Neural cell (in vitro differentiated cells): ENCODE data around the gene RENBP. TPM values are rescaled to one million over a fixed set of nuclear protein-coding genes. Genes with fewer than 3 reads are reported as not detected.

Experiments used
- H2AFZ ChIP-seq: fragments of 200-600, 300-800 bp; sonication (generic), shearing (Covaris generic); 2 replicates; pipeline ENCODE4 v1.6.0; 2014; ENCODE audit warnings: low read depth, mild to moderate bottlenecking, antibody characterized with exemption, low read length, moderate library complexity
- H3F3A ChIP-seq: fragments of 200-600 bp; shearing (Covaris generic); 2 replicates; pipeline ENCODE4 v1.6.1; 2016; ENCODE audit warnings: mild to moderate bottlenecking, moderate library complexity, mixed read lengths, antibody characterized with exemption, low read length; ENCODE audit not compliant: insufficient read depth, poor library complexity, severe bottlenecking
- H3K27ac ChIP-seq: fragments of 200-600, 300-800 bp; sonication (generic), shearing (Covaris generic); 2 replicates; pipeline ENCODE4 v1.5.1; 2014; ENCODE audit warnings: mild to moderate bottlenecking, low read length, moderate library complexity
- H3K27me3 ChIP-seq: fragments of 300-800, 200-600 bp; sonication (generic), shearing (Covaris generic); 2 replicates; pipeline ENCODE4 v1.6.0; 2014; ENCODE audit warnings: mild to moderate bottlenecking, low read depth, low read length, moderate library complexity; ENCODE audit not compliant: insufficient read depth
- H3K36me3 ChIP-seq: fragments of 300-800, 200-600 bp; sonication (generic), shearing (Covaris generic); 2 replicates; pipeline ENCODE4 v1.5.1; 2014; ENCODE audit warnings: mild to moderate bottlenecking, antibody characterized with exemption, low read length, moderate library complexity; ENCODE audit not compliant: insufficient read depth
- H3K4me2 ChIP-seq: fragments of 300-800, 200-600 bp; sonication (generic), shearing (Covaris generic); 2 replicates; pipeline ENCODE4 v1.6.0; 2014; ENCODE audit warnings: mild to moderate bottlenecking, low read length
- H3K4me3 ChIP-seq: fragments of 300-800, 200-600 bp; sonication (generic), shearing (Covaris generic); 2 replicates; pipeline ENCODE4 v1.5.1; 2014; ENCODE audit warnings: mild to moderate bottlenecking, low read length, moderate library complexity
- H3K79me2 ChIP-seq: fragments of 200-600 bp; shearing (Covaris generic); replicated peaks from 2 replicates; pipeline ENCODE4 v1.6.0; 2014; ENCODE audit warnings: mild to moderate bottlenecking, low read length, moderate library complexity; ENCODE audit not compliant: insufficient read depth
- H3K9ac ChIP-seq: fragments of 300-800, 200-600 bp; sonication (generic), shearing (Covaris generic); 2 replicates; pipeline ENCODE4 v1.6.1; 2016; ENCODE audit warnings: mild to moderate bottlenecking, low read length, mixed read lengths
- H3K9me2 ChIP-seq: fragments of 200-600 bp; shearing (Covaris generic); 2 replicates; pipeline ENCODE4 v1.6.1; 2016; ENCODE audit warnings: mild to moderate bottlenecking, low read length, mixed read lengths; ENCODE audit not compliant: insufficient read depth
- H3K9me3 ChIP-seq: fragments of 200-600, 300-800 bp; sonication (generic), shearing (Covaris generic); 2 replicates; pipeline ENCODE4 v1.6.1; 2016; ENCODE audit warnings: mild to moderate bottlenecking, mixed run types, low read length, moderate library complexity, mixed read lengths
- H4K20me1 ChIP-seq: fragments of 200-600 bp; shearing (Covaris generic); 2 replicates; pipeline ENCODE4 v1.6.1; 2016; ENCODE audit warnings: mild to moderate bottlenecking, mixed run types; ENCODE audit not compliant: insufficient read depth
- EP300 ChIP-seq: fragments of 450-650 bp; conservative IDR thresholded peaks from 2 replicates; pipeline ENCODE4 v1.6.1; 2014; ENCODE audit warnings: antibody characterized with exemption, mild to moderate bottlenecking, moderate library complexity; ENCODE audit not compliant: poor library complexity, severe bottlenecking
- EZH2 ChIP-seq: fragments of 200-600, 300-800 bp; shearing (Covaris generic), sonication (generic); IDR thresholded peaks from 2 replicates; pipeline ENCODE4 v1.6.1; 2014; ENCODE audit warnings: antibody characterized with exemption, low read length, borderline replicate concordance, mild to moderate bottlenecking; ENCODE audit not compliant: insufficient read depth, poor library complexity, severe bottlenecking
- MXI1 ChIP-seq: fragments of 450-650 bp; conservative IDR thresholded peaks from 2 replicates; pipeline ENCODE4 v1.6.1; 2014; ENCODE audit warnings: antibody characterized with exemption, mild to moderate bottlenecking; ENCODE audit not compliant: poor library complexity, severe bottlenecking
- POLR2AphosphoS5 ChIP-seq: IDR thresholded peaks from 2 replicates; pipeline ENCODE4 v1.6.1; 2012
- RAD21 ChIP-seq: fragments of 450-650 bp; conservative IDR thresholded peaks from 2 replicates; pipeline ENCODE4 v1.6.1; 2014; ENCODE audit warnings: antibody characterized with exemption, mild to moderate bottlenecking, moderate library complexity
- SMC3 ChIP-seq: fragments of 450-650 bp; conservative IDR thresholded peaks from 2 replicates; pipeline ENCODE4 v1.6.1; 2014; ENCODE audit warnings: antibody characterized with exemption, mild to moderate bottlenecking, moderate library complexity; ENCODE audit not compliant: poor library complexity
- TAF1 ChIP-seq: IDR thresholded peaks from 2 replicates; pipeline ENCODE4 v1.6.1; 2012; ENCODE audit warnings: low read depth
- polyA plus RNA-seq: library from polyadenylated mRNA; depleted of rRNA; stranded (reverse); fragments of >200 nt; gene quantifications from 2 replicates; pipeline ENCODE4 v1.2.3, GENCODE V29; 2014
- TF ChIP-seq, protein P1 (sequence below): fragments of 450-650 bp; IDR thresholded peaks from 2 replicates; pipeline ENCODE4 v1.5.1; 2014; ENCODE audit warnings: antibody characterized with exemption, mild to moderate bottlenecking, moderate library complexity; ENCODE audit not compliant: poor library complexity, severe bottlenecking
- TF ChIP-seq, protein P2 (sequence below): IDR thresholded peaks from 2 replicates; pipeline ENCODE4 v1.6.1; 2012; ENCODE audit warnings: borderline replicate concordance

Gene RENBP
- polyA plus RNA-seq, 1 donor from 2014 or later, result 0.89 TPM

- Histone ChIP-seq H3K4me3 (no peak overlapping the region), H2AFZ (no peak overlapping the region), H3K9ac (no peak overlapping the region), H3K27me3 (no peaks in the 10 kb centered on the region), H3K27ac (no peak overlapping the region), H3F3A (no peaks in the 10 kb centered on the region), H4K20me1 (no peaks in the 10 kb centered on the region), H3K79me2 (no peaks in the 10 kb centered on the region), H3K36me3 (no peaks in the 10 kb centered on the region), H3K9me3 (no peaks in the 10 kb centered on the region), H3K4me2 (no peak overlapping the region), H3K9me2 (no peaks in the 10 kb centered on the region)
- TF ChIP-seq RAD21 (no peak), SMC3 (no peak), EP300 (no peak), EZH2 (no peak), TAF1 (no peak), POLR2AphosphoS5 (no peak), MXI1 (no peak)
- TF ChIP-seq, protein P1, sequence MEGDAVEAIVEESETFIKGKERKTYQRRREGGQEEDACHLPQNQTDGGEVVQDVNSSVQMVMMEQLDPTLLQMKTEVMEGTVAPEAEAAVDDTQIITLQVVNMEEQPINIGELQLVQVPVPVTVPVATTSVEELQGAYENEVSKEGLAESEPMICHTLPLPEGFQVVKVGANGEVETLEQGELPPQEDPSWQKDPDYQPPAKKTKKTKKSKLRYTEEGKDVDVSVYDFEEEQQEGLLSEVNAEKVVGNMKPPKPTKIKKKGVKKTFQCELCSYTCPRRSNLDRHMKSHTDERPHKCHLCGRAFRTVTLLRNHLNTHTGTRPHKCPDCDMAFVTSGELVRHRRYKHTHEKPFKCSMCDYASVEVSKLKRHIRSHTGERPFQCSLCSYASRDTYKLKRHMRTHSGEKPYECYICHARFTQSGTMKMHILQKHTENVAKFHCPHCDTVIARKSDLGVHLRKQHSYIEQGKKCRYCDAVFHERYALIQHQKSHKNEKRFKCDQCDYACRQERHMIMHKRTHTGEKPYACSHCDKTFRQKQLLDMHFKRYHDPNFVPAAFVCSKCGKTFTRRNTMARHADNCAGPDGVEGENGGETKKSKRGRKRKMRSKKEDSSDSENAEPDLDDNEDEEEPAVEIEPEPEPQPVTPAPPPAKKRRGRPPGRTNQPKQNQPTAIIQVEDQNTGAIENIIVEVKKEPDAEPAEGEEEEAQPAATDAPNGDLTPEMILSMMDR, result no peak
- TF ChIP-seq, protein P2, sequence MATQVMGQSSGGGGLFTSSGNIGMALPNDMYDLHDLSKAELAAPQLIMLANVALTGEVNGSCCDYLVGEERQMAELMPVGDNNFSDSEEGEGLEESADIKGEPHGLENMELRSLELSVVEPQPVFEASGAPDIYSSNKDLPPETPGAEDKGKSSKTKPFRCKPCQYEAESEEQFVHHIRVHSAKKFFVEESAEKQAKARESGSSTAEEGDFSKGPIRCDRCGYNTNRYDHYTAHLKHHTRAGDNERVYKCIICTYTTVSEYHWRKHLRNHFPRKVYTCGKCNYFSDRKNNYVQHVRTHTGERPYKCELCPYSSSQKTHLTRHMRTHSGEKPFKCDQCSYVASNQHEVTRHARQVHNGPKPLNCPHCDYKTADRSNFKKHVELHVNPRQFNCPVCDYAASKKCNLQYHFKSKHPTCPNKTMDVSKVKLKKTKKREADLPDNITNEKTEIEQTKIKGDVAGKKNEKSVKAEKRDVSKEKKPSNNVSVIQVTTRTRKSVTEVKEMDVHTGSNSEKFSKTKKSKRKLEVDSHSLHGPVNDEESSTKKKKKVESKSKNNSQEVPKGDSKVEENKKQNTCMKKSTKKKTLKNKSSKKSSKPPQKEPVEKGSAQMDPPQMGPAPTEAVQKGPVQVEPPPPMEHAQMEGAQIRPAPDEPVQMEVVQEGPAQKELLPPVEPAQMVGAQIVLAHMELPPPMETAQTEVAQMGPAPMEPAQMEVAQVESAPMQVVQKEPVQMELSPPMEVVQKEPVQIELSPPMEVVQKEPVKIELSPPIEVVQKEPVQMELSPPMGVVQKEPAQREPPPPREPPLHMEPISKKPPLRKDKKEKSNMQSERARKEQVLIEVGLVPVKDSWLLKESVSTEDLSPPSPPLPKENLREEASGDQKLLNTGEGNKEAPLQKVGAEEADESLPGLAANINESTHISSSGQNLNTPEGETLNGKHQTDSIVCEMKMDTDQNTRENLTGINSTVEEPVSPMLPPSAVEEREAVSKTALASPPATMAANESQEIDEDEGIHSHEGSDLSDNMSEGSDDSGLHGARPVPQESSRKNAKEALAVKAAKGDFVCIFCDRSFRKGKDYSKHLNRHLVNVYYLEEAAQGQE, result no peak
Measured at GRCh38 chrX:153939573-153939972, 4.9 kb downstream of the RENBP start.

- TF ChIP-seq, protein P2, result no peak
- Histone ChIP-seq H3K79me2 (no peaks in the 10 kb centered on the region), H3K27me3 (no peaks in the 10 kb centered on the region), H3K9me3 (no peaks in the 10 kb centered on the region), H4K20me1 (no peaks in the 10 kb centered on the region), H3K9me2 (no peaks in the 10 kb centered on the region), H3K36me3 (no peaks in the 10 kb centered on the region), H3K9ac (no peak overlapping the region), H2AFZ (no peak overlapping the region), H3K27ac (no peak overlapping the region), H3K4me2 (no peak overlapping the region), H3K4me3 (no peak overlapping the region), H3F3A (no peaks in the 10 kb centered on the region)
Measured at GRCh38 chrX:153938226-153938786, 6.1 kb downstream of the RENBP start.
